Osteocyte (in vitro differentiated cells): ENCODE data around the gene PLEKHG2. TPM values are rescaled to one million over a fixed set of nuclear protein-coding genes. Genes with fewer than 3 reads are reported as not detected.

ENCODE experiments used
- DNase-seq: peaks from one replicate; pipeline ENCODE4 v3.0.0; 2021; ENCODE audit warnings: mixed read lengths; ENCODE audit not compliant: unreplicated experiment; ENCODE audit errors: extremely low spot score
- H3K27ac Mint-ChIP-seq: one replicate; pipeline ENCODE4 v1.8.0; 2021; ENCODE audit warnings: mild to moderate bottlenecking, mixed read lengths; ENCODE audit not compliant: unreplicated experiment
- H3K27me3 Mint-ChIP-seq: one replicate; pipeline ENCODE4 v1.8.0; 2021; ENCODE audit warnings: mixed read lengths; ENCODE audit not compliant: unreplicated experiment
- H3K36me3 Mint-ChIP-seq: one replicate; pipeline ENCODE4 v1.8.0; 2021; ENCODE audit warnings: mixed read lengths; ENCODE audit not compliant: unreplicated experiment
- H3K4me1 Mint-ChIP-seq: one replicate; pipeline ENCODE4 v1.8.0; 2021; ENCODE audit warnings: mixed read lengths; ENCODE audit not compliant: unreplicated experiment
- H3K4me3 Mint-ChIP-seq: one replicate; pipeline ENCODE4 v1.8.0; 2021; ENCODE audit warnings: mild to moderate bottlenecking, moderate library complexity, mixed read lengths; ENCODE audit not compliant: unreplicated experiment
- H3K9me3 Mint-ChIP-seq: one replicate; pipeline ENCODE4 v1.8.0; 2021; ENCODE audit warnings: mixed read lengths; ENCODE audit not compliant: unreplicated experiment
- total RNA-seq: library from RNA; stranded (reverse); gene quantifications from 2 replicates; pipeline ENCODE4 v1.2.1, GENCODE V29; 2021
- TF ChIP-seq, protein P1 (sequence below): fragments of 200-600 bp; sonication (generic); IDR thresholded peaks from 2 replicates; pipeline ENCODE4 v1.5.0; 2021; ENCODE audit warnings: antibody characterized with exemption, mild to moderate bottlenecking, moderate library complexity

The PLEKHG2 gene
- total RNA-seq, 1 donor from 2014 or later: 150 TPM

DNA sequence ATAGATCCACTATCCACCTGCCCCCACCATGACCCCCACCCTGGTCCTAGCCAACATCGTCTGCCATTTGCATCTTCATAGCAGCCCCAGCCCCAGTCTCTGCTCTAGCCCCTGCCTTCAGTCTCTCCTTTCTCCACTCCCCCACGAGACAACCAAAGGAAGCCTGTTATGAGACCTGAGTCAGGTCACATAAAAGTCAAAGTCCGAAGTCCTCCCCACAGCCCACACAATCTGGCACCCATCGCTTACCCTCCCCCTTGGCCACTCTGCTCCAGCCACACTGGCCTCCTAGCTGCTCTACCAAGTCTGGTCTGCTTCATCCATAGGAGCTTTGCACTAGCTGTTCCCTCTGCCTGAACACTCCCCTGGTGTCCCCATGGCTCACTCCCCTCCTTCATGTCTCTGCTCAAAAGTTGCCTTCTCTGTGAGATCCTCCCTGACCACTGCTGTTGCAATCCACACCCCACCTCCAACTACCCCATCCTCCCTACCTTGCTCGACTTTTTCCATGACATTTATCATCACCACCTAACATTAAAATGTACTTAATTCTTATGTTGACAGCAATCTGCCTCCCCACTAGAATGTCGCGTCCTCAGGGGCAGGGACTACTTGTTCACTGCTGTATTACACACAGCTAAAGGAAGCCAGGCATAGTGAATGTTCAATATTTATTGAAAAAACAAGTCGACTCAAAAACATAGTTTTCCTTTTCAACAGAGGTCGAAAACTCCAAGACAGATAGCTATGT, 1.2 kb upstream of the PLEKHG2 start:
- DNase-seq: no peak
- H3K36me3 Mint-ChIP-seq: peaks cover 13% of the 10 kb centered on the region
- TF ChIP-seq, protein P1, sequence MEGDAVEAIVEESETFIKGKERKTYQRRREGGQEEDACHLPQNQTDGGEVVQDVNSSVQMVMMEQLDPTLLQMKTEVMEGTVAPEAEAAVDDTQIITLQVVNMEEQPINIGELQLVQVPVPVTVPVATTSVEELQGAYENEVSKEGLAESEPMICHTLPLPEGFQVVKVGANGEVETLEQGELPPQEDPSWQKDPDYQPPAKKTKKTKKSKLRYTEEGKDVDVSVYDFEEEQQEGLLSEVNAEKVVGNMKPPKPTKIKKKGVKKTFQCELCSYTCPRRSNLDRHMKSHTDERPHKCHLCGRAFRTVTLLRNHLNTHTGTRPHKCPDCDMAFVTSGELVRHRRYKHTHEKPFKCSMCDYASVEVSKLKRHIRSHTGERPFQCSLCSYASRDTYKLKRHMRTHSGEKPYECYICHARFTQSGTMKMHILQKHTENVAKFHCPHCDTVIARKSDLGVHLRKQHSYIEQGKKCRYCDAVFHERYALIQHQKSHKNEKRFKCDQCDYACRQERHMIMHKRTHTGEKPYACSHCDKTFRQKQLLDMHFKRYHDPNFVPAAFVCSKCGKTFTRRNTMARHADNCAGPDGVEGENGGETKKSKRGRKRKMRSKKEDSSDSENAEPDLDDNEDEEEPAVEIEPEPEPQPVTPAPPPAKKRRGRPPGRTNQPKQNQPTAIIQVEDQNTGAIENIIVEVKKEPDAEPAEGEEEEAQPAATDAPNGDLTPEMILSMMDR: no peak
- no peaks in the 10 kb centered on the region for H3K9me3 Mint-ChIP-seq
- H3K4me3 Mint-ChIP-seq: peak overlapping the region; percentile 99
- no peaks in the 10 kb centered on the region for H3K27me3 Mint-ChIP-seq
- peak overlapping the region; percentile 96 for H3K27ac Mint-ChIP-seq
- peaks cover 56% of the 10 kb centered on the region for H3K4me1 Mint-ChIP-seq

DNA sequence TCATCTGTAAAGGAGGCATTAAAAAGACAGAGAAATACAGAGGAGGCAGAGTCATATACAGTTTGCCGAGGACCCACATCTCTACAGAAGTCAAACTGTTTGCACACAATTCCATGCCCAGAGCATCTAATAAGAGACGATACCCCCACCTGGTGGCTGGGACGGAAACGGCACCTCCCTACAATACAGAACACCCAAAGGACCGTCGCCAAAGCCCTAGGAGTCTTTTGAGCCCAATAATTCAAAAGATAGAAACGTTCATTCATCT, 703 bp upstream of the PLEKHG2 start:
- peak; percentile 95 for DNase-seq
- Mint-ChIP-seq H3K4me1 (peaks cover 58% of the 10 kb centered on the region), H3K9me3 (no peaks in the 10 kb centered on the region), H3K36me3 (peaks cover 13% of the 10 kb centered on the region), H3K27me3 (no peaks in the 10 kb centered on the region), H3K27ac (peak overlapping the region; percentile 96), H3K4me3 (peak overlapping the region; percentile 99)
- TF ChIP-seq, protein P1: peak; percentile 97

DNA sequence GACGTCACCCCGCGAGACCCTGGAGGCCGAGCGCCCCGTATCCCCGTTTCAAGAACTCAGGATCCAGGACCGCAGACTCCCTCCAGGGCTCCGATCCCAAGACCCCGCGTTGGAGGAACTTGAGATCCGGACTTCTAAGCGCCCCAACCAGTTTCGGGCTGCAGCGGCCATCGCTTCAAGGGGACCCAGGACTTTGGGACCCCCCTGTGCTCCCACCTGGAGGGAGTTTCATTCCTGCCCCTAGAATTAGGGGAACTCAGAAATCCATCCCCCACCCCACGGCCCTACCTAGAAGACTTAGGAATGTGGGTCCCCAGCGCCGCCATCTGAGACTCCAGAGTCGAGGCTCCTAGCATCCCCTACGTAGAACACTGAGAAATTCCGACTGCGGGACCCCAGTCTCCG, 400 bp downstream of the PLEKHG2 start:
- Mint-ChIP-seq H3K27ac (peak overlapping the region; percentile 84), H3K4me3 (peak overlapping the region; percentile 99), H3K9me3 (no peaks in the 10 kb centered on the region), H3K27me3 (no peaks in the 10 kb centered on the region), H3K36me3 (peaks cover 11% of the 10 kb centered on the region), H3K4me1 (peaks cover 61% of the 10 kb centered on the region)
- DNase-seq: no peak
- TF ChIP-seq, protein P1: no peak

GRCh38 chr19:39413272-39413910, 922 bp downstream of the PLEKHG2 start:
- Mint-ChIP-seq H3K27ac (peak overlapping the region; percentile 97), H3K4me3 (peak overlapping the region; percentile 99), H3K4me1 (peaks cover 56% of the 10 kb centered on the region), H3K9me3 (no peaks in the 10 kb centered on the region), H3K27me3 (no peaks in the 10 kb centered on the region), H3K36me3 (peaks cover 10% of the 10 kb centered on the region)
- TF ChIP-seq, protein P1: no peak
- no peak for DNase-seq

DNA sequence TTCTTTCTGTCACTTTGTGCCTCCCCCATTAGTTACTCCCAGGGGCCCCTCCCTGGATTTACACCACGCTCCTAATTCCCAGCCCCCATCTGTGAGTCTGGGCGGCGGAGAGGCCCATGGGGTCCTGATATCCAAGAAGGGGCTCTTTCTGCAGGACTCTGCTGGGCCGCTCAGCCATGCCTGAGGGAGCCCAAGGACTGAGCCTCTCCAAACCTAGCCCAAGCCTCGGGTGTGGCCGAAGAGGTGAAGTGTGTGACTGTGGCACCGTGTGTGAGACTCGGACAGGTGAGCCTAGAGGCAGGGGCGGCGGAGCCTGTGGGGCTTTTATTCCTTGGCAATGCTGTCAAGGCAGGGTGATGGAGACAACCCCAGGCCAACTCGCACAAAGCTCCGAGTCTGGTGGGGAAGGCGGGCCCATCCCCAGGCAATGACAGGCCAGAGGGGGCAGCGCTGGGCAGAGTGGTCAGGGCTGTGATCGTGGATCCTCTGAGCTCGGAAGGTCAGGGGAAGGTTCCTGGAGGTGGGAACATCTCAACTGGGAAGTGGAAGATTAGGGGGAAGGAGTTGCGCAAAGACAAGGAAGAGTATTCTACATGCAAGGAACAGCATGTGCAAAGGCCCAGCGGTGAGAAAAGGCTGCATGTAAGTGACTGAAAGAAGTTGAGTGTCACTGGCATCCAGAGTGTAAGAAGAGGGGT, 1.6 kb downstream of the PLEKHG2 start:
- peak overlapping the region; percentile 99 for H3K4me3 Mint-ChIP-seq
- peak overlapping the region; percentile 97 for H3K27ac Mint-ChIP-seq
- H3K9me3 Mint-ChIP-seq: no peaks in the 10 kb centered on the region
- H3K27me3 Mint-ChIP-seq: no peaks in the 10 kb centered on the region
- peaks cover 10% of the 10 kb centered on the region for H3K36me3 Mint-ChIP-seq
- DNase-seq: no peak
- TF ChIP-seq, protein P1: no peak
- H3K4me1 Mint-ChIP-seq: peaks cover 49% of the 10 kb centered on the region
